T-helper 1 cell treated with Interleukin-12 subunit alpha and Interleukin-12 subunit beta and Interleukin-4 antibody, amounts not matched to agents 30 ng/mL and 1 ng/mL, for 36 hours (primary cell): ENCODE measurements around the gene SCNN1A. TPM values are rescaled to one million over a fixed set of nuclear protein-coding genes. Genes with fewer than 3 reads are reported as not detected.

Experiments
- intact Hi-C: fragments of 100-400 bp; cut with micrococcal nuclease; formaldehyde crosslinking; loops from one replicate; pipeline ENCODE4 v1.15.1; 2024
- total RNA-seq: library from RNA; stranded (reverse); gene quantifications from 2 replicates; pipeline ENCODE4 v1.2.3, GENCODE V29; 2022

Gene SCNN1A
- total RNA-seq, 1 donor from 2014 or later, result not detected

GRCh38 chr12:6369916-6370575, 5.3 kb downstream of the SCNN1A start:
- intact Hi-C loops, result no loop called here

GRCh38 chr12:6368906-6369525, 6.3 kb downstream of the SCNN1A start:
- intact Hi-C loops, result no loop called here

- intact Hi-C loops, result loop anchor here (1.0 kb wide), 2 partner anchors 32 to 45 kb away; no protein-coding TSS in a partner anchor
Observed at GRCh38 chr12:6367969-6368892, 7.1 kb downstream of the SCNN1A start.

DNA sequence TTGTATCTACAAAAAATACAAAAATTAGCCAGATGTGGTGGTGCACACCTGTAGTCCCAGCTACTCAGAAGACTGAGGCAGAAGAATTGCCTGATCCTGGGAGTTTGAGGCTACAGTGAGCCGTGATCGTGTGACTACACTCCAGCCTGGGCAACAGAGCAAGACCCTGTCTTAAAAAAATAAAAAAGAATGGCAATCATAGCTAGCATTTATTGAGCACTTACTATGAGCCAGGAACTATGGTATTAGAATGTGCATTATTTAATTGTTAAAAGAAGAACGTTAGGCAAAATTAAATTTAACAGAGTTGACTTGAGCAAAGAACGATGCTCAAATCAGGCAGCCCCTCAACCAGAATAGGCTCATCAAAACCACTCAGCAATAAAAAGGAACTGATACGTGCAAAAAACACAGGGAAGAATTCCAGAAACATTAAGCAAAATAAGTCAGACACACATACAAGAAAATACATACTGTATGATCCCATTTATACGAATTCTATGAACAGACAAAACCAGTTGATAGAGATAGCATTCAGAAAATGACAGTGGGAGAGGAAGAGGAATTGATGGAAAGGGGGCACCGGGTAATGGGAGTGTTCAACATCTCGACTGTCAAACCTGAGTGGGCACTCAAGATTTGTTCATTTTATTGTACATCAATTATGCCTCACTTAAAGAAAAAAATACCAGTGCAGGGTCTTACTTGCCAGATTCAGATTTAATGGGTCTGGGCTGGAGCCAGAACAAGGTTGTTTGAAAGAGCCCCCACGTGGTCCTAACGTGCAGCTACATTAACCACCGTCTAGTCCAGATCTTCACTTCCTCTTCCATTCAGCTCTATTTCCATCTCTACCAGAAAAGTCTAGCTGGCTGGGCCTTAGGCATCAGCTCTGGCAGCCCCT, 8.0 kb downstream of the SCNN1A start:
- intact Hi-C loops, result loop anchor here (1.0 kb wide), 2 partner anchors 31 to 44 kb away; no protein-coding TSS in a partner anchor

DNA sequence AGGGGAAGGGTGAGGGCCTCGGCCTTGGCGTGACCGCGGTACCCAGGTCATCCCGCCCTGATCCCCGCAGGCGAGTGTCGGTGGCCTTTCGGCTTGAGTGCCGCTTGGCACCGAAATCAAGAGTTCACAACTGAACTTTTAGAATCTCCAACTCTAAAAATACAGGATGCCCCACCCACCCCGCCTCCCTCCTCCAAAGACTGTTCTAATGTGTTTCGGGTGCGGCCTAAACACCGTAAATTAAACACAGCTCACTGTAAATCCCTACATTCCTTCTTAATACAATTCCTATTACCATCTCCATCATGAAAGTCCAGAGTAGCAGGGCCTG, 11.4 kb downstream of the SCNN1A start:
- intact Hi-C loops, result no loop called here

DNA sequence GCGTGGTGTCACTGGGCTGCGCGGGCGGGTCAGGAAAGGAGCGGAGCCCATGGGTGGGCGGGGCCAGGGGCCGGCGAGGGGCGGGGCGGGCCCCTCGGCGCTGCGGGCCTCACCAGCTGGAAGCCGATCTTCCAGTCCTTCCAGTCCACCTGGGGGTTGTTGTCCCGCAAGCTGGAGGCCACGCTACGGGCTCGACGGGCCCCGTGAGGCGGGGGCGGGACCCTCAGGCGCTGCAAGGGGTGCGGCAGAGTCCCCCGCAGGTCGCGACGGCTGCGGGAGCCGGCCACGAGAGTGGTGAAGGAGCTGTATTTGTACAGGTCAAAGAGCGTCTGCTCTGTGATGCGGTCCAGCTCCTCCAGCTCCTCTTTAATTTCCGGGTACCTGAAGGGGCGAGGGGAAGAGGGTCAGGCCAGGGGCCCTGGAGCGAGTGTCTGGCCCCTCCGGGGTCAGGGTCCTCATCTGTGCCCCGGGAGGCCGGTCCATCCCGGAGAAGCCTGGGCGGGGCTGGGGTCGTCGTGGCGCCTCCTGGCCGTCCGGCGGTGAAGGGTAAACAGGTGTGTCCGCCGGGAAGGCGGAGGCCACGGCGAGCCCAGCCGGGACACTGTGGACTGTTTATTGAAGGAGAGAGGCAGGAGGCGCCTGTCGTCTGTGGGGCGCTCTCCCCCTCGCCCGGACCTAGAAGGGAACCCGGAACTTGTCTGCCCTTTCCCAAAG, 11.9 kb downstream of the SCNN1A start:
- intact Hi-C loops, result loop anchor here (1.0 kb wide), 1 partner anchor 26 kb away; no protein-coding TSS in a partner anchor

DNA sequence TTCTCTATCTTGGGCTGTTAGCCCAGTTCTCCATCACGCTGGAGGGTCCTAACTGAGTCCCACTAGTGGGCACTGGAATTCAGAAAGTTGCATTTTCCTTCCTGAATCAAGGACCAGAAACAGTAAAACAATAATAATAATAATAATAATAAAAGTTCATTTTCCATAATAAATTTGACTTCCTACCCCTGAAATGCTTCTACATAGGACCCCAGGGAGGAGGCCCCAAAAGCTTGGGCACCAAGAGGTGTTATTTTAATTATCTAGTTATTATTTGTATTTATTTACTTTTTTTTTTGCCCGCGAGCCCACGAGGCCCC, 12.4 kb downstream of the SCNN1A start:
- intact Hi-C loops, result loop anchor here (1.0 kb wide), 1 partner anchor 26 kb away; no protein-coding TSS in a partner anchor

GRCh38 chr12:6362403-6362802, 13.0 kb downstream of the SCNN1A start:
- intact Hi-C loops, result no loop called here

- intact Hi-C loops, result no loop called here
Observed at GRCh38 chr12:6361834-6362233, 13.5 kb downstream of the SCNN1A start.

DNA sequence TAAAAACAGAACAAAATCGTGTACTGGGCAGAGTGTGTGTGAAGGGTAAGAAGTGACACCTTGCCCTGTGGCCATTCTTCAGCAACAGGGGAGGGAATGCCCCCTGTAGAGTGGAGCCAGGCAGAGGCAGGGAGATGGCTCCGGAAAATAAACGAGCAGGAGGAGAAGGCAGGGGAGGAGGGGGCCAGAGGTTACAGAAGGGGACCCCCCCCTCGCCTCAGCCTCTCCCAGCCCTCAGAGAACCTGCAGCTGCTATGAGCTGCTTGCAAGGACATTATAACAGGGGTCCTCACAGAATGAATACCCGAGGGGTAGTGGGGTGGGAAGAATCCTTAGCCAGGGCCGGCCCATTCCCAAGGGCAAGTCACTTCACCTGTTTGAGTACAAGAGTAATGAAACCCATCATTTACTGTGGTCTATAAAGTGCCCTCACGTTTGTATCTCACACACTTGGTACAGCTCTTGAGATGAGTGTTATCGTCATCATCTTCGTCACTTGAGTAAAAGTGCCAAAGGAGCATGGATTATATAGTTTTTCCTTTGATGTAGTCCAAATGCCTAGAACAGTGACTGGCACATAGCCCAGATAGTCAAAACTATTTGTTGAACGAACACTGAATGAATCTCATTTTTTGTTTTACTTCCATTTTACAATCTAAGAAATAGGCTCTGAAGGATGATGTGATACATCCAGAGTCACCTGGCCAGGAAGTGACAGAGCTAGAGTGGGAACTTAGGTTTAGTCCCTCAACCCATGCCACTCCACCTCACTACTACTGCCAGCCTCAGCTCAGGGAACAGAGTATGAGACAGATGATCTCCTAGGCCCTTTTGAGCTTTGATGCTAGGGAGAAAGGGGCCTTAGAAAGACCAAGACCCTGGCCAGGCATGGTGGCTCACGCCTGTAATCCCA, 14.5 kb downstream of the SCNN1A start:
- intact Hi-C loops, result no loop called here

DNA sequence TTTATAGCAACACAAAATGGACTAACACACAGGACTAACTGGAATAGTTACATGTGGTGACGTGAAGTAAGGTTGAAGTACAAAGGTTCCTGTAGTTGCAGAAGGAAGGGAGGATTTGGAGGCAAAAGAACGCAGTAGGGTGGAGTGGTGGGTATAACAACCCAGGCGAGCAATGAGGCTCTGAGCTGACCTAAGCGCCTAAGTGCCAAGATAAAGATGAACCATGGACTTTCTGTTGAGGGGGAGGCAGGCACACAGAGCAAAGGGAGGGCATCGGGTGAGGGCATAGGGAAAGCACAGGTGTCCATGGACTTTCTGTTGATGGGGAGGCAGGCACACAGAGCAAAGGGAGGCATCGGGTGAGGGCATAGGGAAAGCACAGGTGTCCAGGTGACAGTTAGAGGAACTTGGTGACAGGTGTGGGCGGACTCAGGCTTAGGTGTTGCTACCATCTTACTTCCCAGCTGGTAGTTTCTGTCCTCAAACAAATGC, 15.2 kb downstream of the SCNN1A start:
- intact Hi-C loops, result no loop called here

DNA sequence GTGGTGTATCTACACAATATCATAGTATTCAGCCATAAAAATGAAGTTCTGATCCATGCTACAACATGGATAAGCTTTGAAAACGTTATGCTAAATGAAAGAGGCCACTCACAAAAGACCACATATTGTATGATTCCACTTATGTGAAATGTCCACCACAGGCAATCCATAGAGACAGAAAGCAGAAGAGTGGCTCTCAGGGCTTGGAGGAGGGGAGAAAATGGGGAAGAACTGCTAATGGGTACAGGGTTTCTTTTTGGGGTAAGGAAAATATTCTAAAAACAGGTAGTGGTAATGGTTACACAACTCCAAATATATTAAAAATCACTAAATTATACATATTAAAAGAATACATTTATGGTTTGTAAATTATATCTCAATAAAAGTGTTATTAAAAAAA, 16.5 kb downstream of the SCNN1A start:
- intact Hi-C loops, result no loop called here

DNA sequence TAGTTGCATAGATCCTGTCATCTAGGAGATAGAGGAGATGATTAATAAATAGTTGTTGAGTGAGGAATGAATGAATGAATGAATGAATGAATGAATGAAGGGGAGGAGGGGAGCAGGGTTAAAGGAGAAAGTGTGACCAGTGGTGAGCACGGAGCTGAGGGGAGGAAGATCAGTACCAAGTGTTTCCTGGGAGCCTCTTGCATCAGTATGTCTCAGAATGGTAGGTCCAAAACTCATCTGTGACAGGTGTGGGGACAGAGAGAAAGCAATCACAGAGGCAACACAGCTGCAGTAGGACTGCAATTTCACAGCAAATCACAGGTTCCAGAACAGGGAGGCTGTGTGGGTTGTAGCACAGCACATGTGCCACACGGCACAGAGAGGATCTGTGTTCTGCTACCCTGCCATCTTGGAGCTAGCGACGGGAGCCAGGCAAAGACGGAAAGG, 19.0 kb downstream of the SCNN1A start:
- intact Hi-C loops, result no loop called here

DNA sequence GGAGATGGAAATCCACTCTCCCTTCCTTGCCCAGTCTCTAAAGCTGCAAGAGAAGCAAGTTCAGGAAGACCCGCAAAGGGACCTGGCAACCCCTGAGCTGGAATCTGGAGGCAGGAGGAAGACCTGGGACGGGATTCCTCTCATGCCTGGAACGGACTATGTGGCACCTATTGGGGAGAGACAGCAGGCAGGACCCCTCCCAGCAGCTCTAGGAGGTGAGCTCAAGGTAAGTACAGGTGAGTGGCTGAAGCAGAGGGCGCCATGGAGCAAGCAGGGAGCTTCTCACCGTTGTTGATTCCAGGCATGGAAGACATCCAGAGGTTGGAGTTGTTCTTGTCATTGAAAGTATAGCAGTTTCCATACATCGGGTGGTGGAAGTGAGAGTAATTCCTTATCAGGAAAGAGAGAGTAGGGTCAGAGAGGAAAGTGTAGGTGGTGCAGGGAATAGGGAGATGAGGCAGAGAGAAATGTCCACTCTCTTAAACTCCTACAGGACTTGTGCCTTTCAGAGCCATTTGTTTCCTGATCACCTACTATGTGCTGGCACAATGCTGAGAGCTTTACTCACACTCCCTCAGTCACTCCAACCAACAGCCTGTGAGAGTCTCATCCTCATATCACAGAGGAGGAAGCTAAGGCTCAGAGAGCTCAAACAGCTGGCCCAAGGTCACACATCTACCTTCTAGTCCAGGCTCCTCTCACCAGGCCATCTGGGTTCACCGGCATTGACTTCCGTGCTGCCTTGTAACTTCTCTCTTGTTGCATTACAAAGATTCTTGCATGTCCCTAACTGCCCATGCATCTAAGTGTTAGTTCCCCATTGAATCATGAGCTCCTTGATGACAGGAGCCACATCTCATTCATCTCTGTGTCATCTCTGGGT, 19.6 kb downstream of the SCNN1A start:
- intact Hi-C loops, result no loop called here

- intact Hi-C loops, result no loop called here
Observed at GRCh38 chr12:6354495-6355393, 20.6 kb downstream of the SCNN1A start.

DNA sequence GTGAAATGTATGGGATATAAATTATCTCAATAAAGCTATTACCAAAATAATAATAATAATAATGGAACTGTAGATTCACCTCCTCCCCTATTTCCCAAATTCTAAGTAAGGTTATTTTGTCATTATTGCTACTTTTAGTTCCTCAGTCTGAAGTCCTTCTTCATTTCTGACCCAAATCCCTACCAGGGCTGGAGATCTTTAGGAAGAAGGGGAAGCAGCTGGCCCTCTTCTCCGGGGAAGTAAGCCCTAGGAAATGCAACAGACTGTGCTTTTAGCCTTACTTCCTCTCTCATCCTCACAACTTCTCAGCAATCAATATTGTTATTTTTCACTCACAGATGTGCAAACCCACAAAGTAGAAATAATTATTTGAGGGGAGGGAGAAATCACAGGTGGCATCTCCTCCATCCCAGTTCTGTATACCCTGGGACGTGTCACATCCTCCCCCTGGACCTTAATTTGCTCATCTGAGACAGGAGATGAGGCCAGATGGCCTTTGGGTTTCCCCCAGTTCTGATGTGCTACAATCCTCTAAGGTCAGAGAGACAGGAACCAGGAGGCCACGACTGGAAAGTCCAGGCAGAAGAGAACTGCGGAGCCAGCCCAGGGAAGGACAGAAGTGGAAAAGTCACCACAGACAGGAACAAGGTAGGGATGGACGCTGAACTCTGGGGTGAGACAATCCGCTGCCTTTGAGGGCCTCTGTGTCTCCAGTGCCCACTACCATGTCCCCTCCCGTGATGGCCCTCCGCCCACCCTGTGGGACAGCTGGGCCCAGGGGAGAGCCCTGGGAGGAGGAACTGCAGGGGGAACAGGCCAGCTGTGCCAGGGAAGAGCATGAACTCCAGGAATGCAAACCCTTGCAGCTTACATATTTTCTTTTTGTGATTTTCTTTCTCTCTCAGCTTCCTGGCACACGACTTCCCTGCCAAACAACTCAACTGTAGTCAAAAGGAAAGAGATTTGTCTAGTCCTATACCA, 22.9 kb downstream of the SCNN1A start:
- intact Hi-C loops, result no loop called here
